IMR-90 (cell line): ENCODE data around the gene SASS6. TPM values are rescaled to one million over a fixed set of nuclear protein-coding genes. Genes with fewer than 3 reads are reported as not detected.
A peak's percentile ranks its signal among the peaks of the same experiment; 100 is the strongest.

Experiments used
- ATAC-seq: fragments of 200-7000 bp; cut with Tn5 transposase; 2 replicates; pipeline ENCODE4 v1.9.1; 2020; ENCODE audit warnings: low read depth, mild to moderate bottlenecking, moderate library complexity
- BruUV-seq: library from RNA; stranded (reverse); fragments of 400-500 nt; replicated peaks from 2 replicates; lab custom pipeline; 2021; lab: Mats Ljungman, UMichigan
- CTCF ChIA-PET: fragments of 300-600 bp; formaldehyde crosslinking; extraction: SDS; loops from one replicate; lab custom pipeline; 2021; ENCODE audit warnings: antibody characterized with exemption; lab: Yijun Ruan, JAX
- POLR2A ChIA-PET: fragments of 300-600 bp; sonication (Branson Sonifier 250); formaldehyde crosslinking; loops from one replicate; lab custom pipeline; 2022; ENCODE audit warnings: antibody characterized with exemption; ENCODE audit not compliant: unreplicated experiment; lab: Charles Lee
- DNase-seq: peaks from one replicate; pipeline ENCODE4 v3.0.0; 2013
- H2AFZ ChIP-seq: replicated peaks from 2 replicates; pipeline ENCODE3; 2013; ENCODE audit warnings: low read length, mild to moderate bottlenecking; ENCODE audit not compliant: poor library complexity
- H2AK5ac ChIP-seq: 2 replicates; pipeline ENCODE4 v1.6.1; 2013; ENCODE audit warnings: low read depth, low read length, inconsistent platforms
- H2AK9ac ChIP-seq: replicated peaks from 2 replicates; pipeline ENCODE3; 2013; ENCODE audit warnings: mild to moderate bottlenecking, low read depth, low read length, moderate library complexity; ENCODE audit not compliant: poor library complexity
- H2BK120ac ChIP-seq: 2 replicates; pipeline ENCODE4 v1.6.1; 2013; ENCODE audit warnings: low read depth, low read length, inconsistent platforms
- H2BK15ac ChIP-seq: 3 replicates; pipeline ENCODE4 v1.6.1; 2013; ENCODE audit warnings: low read depth, low read length, inconsistent platforms
- H2BK20ac ChIP-seq: 2 replicates; pipeline ENCODE4 v1.6.1; 2013; ENCODE audit warnings: low read depth, mild to moderate bottlenecking, inconsistent platforms, low read length, moderate library complexity
- H2BK5ac ChIP-seq: 2 replicates; pipeline ENCODE4 v1.6.1; 2013; ENCODE audit warnings: mild to moderate bottlenecking, low read depth, low read length, inconsistent platforms; ENCODE audit not compliant: poor library complexity, severe bottlenecking
- H3K14ac ChIP-seq: replicated peaks from 2 replicates; pipeline ENCODE4 v1.6.1; 2013; ENCODE audit warnings: low read depth, low read length, inconsistent platforms
- H3K18ac ChIP-seq: 2 replicates; pipeline ENCODE4 v1.6.1; 2013; ENCODE audit warnings: low read depth, low read length, control low read depth
- H3K23ac ChIP-seq: 2 replicates; pipeline ENCODE4 v1.6.1; 2013; ENCODE audit warnings: low read depth, low read length, inconsistent platforms
- H3K27ac ChIP-seq: 2 replicates; pipeline ENCODE4 v1.5.1; 2013; ENCODE audit warnings: mild to moderate bottlenecking, control low read depth, low read length; ENCODE audit not compliant: insufficient read depth
- H3K27me3 ChIP-seq: 2 replicates; pipeline ENCODE4 v1.6.1; 2013; ENCODE audit warnings: low read length; ENCODE audit not compliant: control insufficient read depth, insufficient read depth
- H3K36me3 ChIP-seq: 2 replicates; pipeline ENCODE4 v1.6.1; 2013; ENCODE audit warnings: low read length, mixed read lengths; ENCODE audit not compliant: control insufficient read depth, insufficient read depth
- H3K4ac ChIP-seq: 2 replicates; pipeline ENCODE4 v1.6.1; 2013; ENCODE audit warnings: low read depth, low read length, inconsistent platforms
- H3K4me1 ChIP-seq: 2 replicates; pipeline ENCODE4 v1.6.1; 2013; ENCODE audit warnings: low read length, mixed read lengths; ENCODE audit not compliant: control insufficient read depth, insufficient read depth
- H3K4me2 ChIP-seq: 2 replicates; pipeline ENCODE4 v1.6.1; 2013; ENCODE audit warnings: low read depth, mild to moderate bottlenecking, control low read depth, low read length, moderate library complexity
- H3K4me3 ChIP-seq: 2 replicates; pipeline ENCODE4 v1.5.1; 2013; ENCODE audit warnings: low read depth, mild to moderate bottlenecking, control low read depth, low read length, moderate library complexity; ENCODE audit not compliant: insufficient read depth
- H3K56ac ChIP-seq: 2 replicates; pipeline ENCODE4 v1.6.1; 2013; ENCODE audit warnings: low read length, inconsistent platforms; ENCODE audit not compliant: insufficient read depth; ENCODE audit errors: extremely low read depth
- H3K79me1 ChIP-seq, 2 experiments: 2 replicates each; pipeline ENCODE4 v1.6.1; 2013; ENCODE audit warnings: low read length in 2 of 2, inconsistent platforms in 1 of 2, low read depth in 1 of 2
- H3K9ac ChIP-seq: 2 replicates; pipeline ENCODE4 v1.6.1; 2013; ENCODE audit warnings: low read depth, low read length, control low read depth
- H3K9me1 ChIP-seq: 2 replicates; pipeline ENCODE4 v1.6.1; 2013; ENCODE audit warnings: low read length, inconsistent platforms; ENCODE audit not compliant: insufficient read depth
- H3K9me3 ChIP-seq: 2 replicates; pipeline ENCODE4 v1.6.1; 2013; ENCODE audit warnings: low read length; ENCODE audit not compliant: control insufficient read depth, insufficient read depth
- H4K20me1 ChIP-seq: 2 replicates; pipeline ENCODE4 v1.6.1; 2013; ENCODE audit warnings: low read length, inconsistent platforms; ENCODE audit not compliant: insufficient read depth
- H4K5ac ChIP-seq: 2 replicates; pipeline ENCODE4 v1.6.1; 2013; ENCODE audit warnings: mild to moderate bottlenecking, low read depth, low read length, control low read depth
- H4K8ac ChIP-seq, 2 experiments: 2 replicates each; pipeline ENCODE4 v1.6.1; 2013; ENCODE audit warnings: low read depth in 2 of 2, low read length in 2 of 2, control low read depth in 1 of 2, inconsistent platforms in 1 of 2
- H4K91ac ChIP-seq: 2 replicates; pipeline ENCODE4 v1.6.1; 2013; ENCODE audit warnings: low read depth, low read length, inconsistent platforms; ENCODE audit not compliant: insufficient read depth
- MAFK ChIP-seq: IDR thresholded peaks from 2 replicates; pipeline ENCODE4 v1.6.1; 2012; ENCODE audit warnings: low read depth, low read length, improper control_type of control experiment
- POLR2A ChIP-seq: IDR thresholded peaks from 2 replicates; pipeline ENCODE4 v1.6.1; 2012; ENCODE audit warnings: mild to moderate bottlenecking, low read depth, low read length
- RCOR1 ChIP-seq: IDR thresholded peaks from 2 replicates; pipeline ENCODE4 v1.6.1; 2012; ENCODE audit warnings: mild to moderate bottlenecking, low read length, improper control_type of control experiment; ENCODE audit not compliant: insufficient replicate concordance
- RFX5 ChIP-seq: IDR thresholded peaks from 2 replicates; pipeline ENCODE4 v1.8.0; 2012; ENCODE audit warnings: low read depth, mild to moderate bottlenecking, low read length, moderate library complexity
- dilution Hi-C: fragments of 300-500 bp; cut with HindIII; formaldehyde crosslinking; loops from one replicate; pipeline ENCODE4 v1.14.3; 2018; ENCODE audit warnings: low sequenced_read_pairs; ENCODE audit not compliant: unreplicated experiment
- in situ Hi-C: fragments of 300-500 bp; cut with MboI; formaldehyde crosslinking; loops from 3 replicates; pipeline ENCODE4 v1.14.3; 2019; ENCODE audit warnings: low sequenced_read_pairs, inconsistent platforms, mixed read lengths
- intact Hi-C: fragments of 100-400 bp; cut with micrococcal nuclease; formaldehyde crosslinking; loops from 2 replicates; pipeline ENCODE4 v1.10.0; 2022
- polyA plus RNA-seq, 3 experiments: library from polyadenylated mRNA; depleted of rRNA; stranded (reverse); fragments of >200 nt; gene quantifications; 2 replicates each; pipeline ENCODE4 v1.2.3, GENCODE V29; 2012; ENCODE audit warnings: low replicate concordance in 1 of 3
- total RNA-seq: library from RNA; depleted of rRNA; stranded (reverse); fragments of >200 nt; gene quantifications from 2 replicates; pipeline ENCODE4 v1.2.3, GENCODE V29; 2012
- TF ChIP-seq, protein P1 (sequence below): fragments of 150-350 bp; IDR thresholded peaks from 2 replicates; pipeline ENCODE4 v1.6.1; 2017; ENCODE audit warnings: mild to moderate bottlenecking, antibody characterized with exemption, low read length, low read depth
- TF ChIP-seq, protein P2 (sequence below): conservative IDR thresholded peaks from 2 replicates; pipeline ENCODE4 v1.5.1; 2012; ENCODE audit warnings: mild to moderate bottlenecking, low read depth, low read length, improper control_type of control experiment

The SASS6 gene
- total and polyA plus RNA-seq, 2 of the 4 experiments (the other 2 are of a cell fraction), result 1.1 to 2.7 TPM

DNA sequence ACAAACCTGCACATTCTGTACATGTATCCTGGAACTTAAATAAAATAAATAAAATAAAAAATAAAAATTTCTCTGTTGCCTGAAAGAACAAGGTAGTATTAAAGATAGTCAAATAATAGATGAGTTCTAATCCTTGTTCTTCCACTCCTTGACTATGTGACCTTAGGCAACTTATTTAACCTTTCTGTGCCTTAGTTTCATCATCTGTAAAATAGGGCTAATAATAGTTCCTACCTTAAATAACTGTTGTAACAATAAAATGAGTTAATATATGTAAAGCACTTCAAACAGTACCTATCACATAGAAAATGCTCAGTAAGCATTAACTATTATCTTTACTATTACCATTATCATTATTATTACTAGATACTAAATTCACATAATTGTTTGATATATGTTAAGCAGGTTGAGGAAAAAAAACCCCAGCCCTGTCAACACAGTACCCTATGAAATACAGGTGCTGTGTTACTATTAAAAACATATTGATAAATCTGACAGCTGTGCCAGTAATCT, 23.1 kb downstream of the SASS6 start:
- in situ Hi-C loops (no loop called here), dilution Hi-C loops (no loop called here), intact Hi-C loops (no loop called here)
- Histone ChIP-seq H3K4ac (no peak overlapping the region), H2BK15ac (no peak overlapping the region), H2BK20ac (no peak overlapping the region), H3K4me1 (no peaks in the 10 kb centered on the region), H4K5ac (no peak overlapping the region), H3K36me3 (no peaks in the 10 kb centered on the region), H3K79me1 (no peaks in the 10 kb centered on the region), H4K20me1 (no peaks in the 10 kb centered on the region), H3K14ac (no peak overlapping the region), H2BK5ac (no peak overlapping the region), H3K9me3 (no peaks in the 10 kb centered on the region), H2AK5ac (no peak overlapping the region), H3K9me1 (no peaks in the 10 kb centered on the region), H3K27me3 (no peaks in the 10 kb centered on the region), H2AK9ac (no peak overlapping the region), H3K56ac (no peak overlapping the region), H3K23ac (no peak overlapping the region), H4K91ac (no peak overlapping the region), H3K18ac (no peak overlapping the region), H3K4me3 (no peak overlapping the region), H2BK120ac (no peak overlapping the region), H2AFZ (no peak overlapping the region), H4K8ac (no peak overlapping the region), H3K4me2 (no peak overlapping the region), H3K27ac (no peak overlapping the region), H3K9ac (no peak overlapping the region)
- ATAC-seq, result no peak
- no peak for DNase-seq
- BruUV-seq, result no TSS peak
- POLR2A ChIA-PET, result no interaction called here
- CTCF ChIA-PET, result no interaction called here
- TF ChIP-seq RCOR1 (no peak), POLR2A (no peak), RFX5 (no peak), MAFK (peak; percentile 56)
- TF ChIP-seq, protein P1, sequence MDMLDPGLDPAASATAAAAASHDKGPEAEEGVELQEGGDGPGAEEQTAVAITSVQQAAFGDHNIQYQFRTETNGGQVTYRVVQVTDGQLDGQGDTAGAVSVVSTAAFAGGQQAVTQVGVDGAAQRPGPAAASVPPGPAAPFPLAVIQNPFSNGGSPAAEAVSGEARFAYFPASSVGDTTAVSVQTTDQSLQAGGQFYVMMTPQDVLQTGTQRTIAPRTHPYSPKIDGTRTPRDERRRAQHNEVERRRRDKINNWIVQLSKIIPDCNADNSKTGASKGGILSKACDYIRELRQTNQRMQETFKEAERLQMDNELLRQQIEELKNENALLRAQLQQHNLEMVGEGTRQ, result no peak
- TF ChIP-seq, protein P2, sequence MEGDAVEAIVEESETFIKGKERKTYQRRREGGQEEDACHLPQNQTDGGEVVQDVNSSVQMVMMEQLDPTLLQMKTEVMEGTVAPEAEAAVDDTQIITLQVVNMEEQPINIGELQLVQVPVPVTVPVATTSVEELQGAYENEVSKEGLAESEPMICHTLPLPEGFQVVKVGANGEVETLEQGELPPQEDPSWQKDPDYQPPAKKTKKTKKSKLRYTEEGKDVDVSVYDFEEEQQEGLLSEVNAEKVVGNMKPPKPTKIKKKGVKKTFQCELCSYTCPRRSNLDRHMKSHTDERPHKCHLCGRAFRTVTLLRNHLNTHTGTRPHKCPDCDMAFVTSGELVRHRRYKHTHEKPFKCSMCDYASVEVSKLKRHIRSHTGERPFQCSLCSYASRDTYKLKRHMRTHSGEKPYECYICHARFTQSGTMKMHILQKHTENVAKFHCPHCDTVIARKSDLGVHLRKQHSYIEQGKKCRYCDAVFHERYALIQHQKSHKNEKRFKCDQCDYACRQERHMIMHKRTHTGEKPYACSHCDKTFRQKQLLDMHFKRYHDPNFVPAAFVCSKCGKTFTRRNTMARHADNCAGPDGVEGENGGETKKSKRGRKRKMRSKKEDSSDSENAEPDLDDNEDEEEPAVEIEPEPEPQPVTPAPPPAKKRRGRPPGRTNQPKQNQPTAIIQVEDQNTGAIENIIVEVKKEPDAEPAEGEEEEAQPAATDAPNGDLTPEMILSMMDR, result no peak
